ENCODE measurements around the gene SLC5A10.

Gene SLC5A10

GRCh38 chr17:18951941-18952842 lies at the start of gene SLC5A10:
TSS of gene SLC5A10 (plus strand) at chr17:18952165. CDS start at chr17:18952206, 41 bp downstream.
- CTCF ChIA-PET: interaction anchor here (1.6 kb wide), 1 partner anchor 9 kb away, joined by 12 read pairs; no protein-coding TSS in a partner anchor
- POLR2A ChIA-PET: no interaction called here
- DNase-seq (ENCODE audit: extremely low spot score): no peak
- no peak for TF ChIP-seq CTCF (IDR thresholded peaks at IDR 0.05; ENCODE audit: control extremely low read depth, extremely low read depth, low read depth, missing control alignments)

- POLR2A ChIA-PET: no interaction called here
- TF ChIP-seq CTCF (IDR thresholded peaks at IDR 0.05; ENCODE audit: control extremely low read depth, extremely low read depth, low read depth, missing control alignments): no peak
- CTCF ChIA-PET: interaction anchor here (0.9 to 1.1 kb wide), 2 partner anchors 9 to 55 kb away, joined by 3 read pairs; no protein-coding TSS in a partner anchor
- DNase-seq (ENCODE audit: extremely low spot score): no peak
Observed at GRCh38 chr17:18904482-18904881, 47.5 kb upstream of the SLC5A10 start.

GRCh38 chr17:18905226-18905625 lies 46.7 kb upstream of the SLC5A10 start:
- POLR2A ChIA-PET: no interaction called here
- CTCF ChIA-PET: interaction anchor here (0.9 kb wide), 1 partner anchor 10 kb away, joined by 3 read pairs; no protein-coding TSS in a partner anchor
- DNase-seq (ENCODE audit: extremely low spot score): no peak
- TF ChIP-seq CTCF (IDR thresholded peaks at IDR 0.05; ENCODE audit: control extremely low read depth, extremely low read depth, low read depth, missing control alignments): no peak

GRCh38 chr17:18910326-18910725 lies 41.6 kb upstream of the SLC5A10 start:
- CTCF ChIA-PET: no interaction called here
- POLR2A ChIA-PET: no interaction called here
- no peak for TF ChIP-seq CTCF (IDR thresholded peaks at IDR 0.05; ENCODE audit: control extremely low read depth, extremely low read depth, low read depth, missing control alignments)
- DNase-seq (ENCODE audit: extremely low spot score): no peak

GRCh38 chr17:18910881-18911280 lies 41.1 kb upstream of the SLC5A10 start:
- POLR2A ChIA-PET: no interaction called here
- no peak for TF ChIP-seq CTCF (IDR thresholded peaks at IDR 0.05; ENCODE audit: control extremely low read depth, extremely low read depth, low read depth, missing control alignments)
- DNase-seq (ENCODE audit: extremely low spot score): no peak
- CTCF ChIA-PET: no interaction called here

GRCh38 chr17:18916816-18917500 lies 35.0 kb upstream of the SLC5A10 start:
- no peak for TF ChIP-seq CTCF (IDR thresholded peaks at IDR 0.05; ENCODE audit: control extremely low read depth, extremely low read depth, low read depth, missing control alignments)
- ChIA-PET CTCF (interaction anchor here (1.3 kb wide), 1 partner anchor 18 kb away, joined by 3 read pairs; no protein-coding TSS in a partner anchor), POLR2A (no interaction called here)
- no peak for DNase-seq (ENCODE audit: extremely low spot score)

Measured in GM10248 (cell line).